Naive thymus-derived CD4-positive, alpha-beta T cell (primary cell): ENCODE measurements around the gene RRN3. TPM values are rescaled to one million over a fixed set of nuclear protein-coding genes. Genes with fewer than 3 reads are reported as not detected.

ENCODE experiments used
- ATAC-seq: fragments of 150-1000 bp; cut with Tn5 transposase; 2 replicates; pipeline ENCODE4 v1.10.0; 2021; ENCODE audit warnings: mild to moderate bottlenecking, moderate library complexity
- CTCF ChIA-PET: fragments of 350-600 bp; sonication (Branson Sonifier 250); formaldehyde crosslinking; loops from one replicate; lab custom pipeline; 2021; ENCODE audit warnings: antibody characterized with exemption; lab: Charles Lee
- POLR2A ChIA-PET: fragments of 350-600 bp; sonication (Branson Sonifier 250); formaldehyde crosslinking; loops from one replicate; lab custom pipeline; 2021; ENCODE audit warnings: antibody characterized with exemption, inconsistent platforms; lab: Charles Lee
- DNase-seq, 9 donors: peaks; one replicate each; pipeline versions ENCODE4 v3.0.0 to v3.0.0-alpha.2; 2020 to 2022; ENCODE audit warnings: mixed read lengths in 1 of 9
- H3K27ac ChIP-seq: one replicate; pipeline ENCODE4 v1.7.0; 2013; ENCODE audit warnings: mild to moderate bottlenecking, low read depth, low read length, moderate library complexity
- H3K27me3 ChIP-seq, 2 donors: one replicate each; pipeline ENCODE4 v1.7.0; 2013; ENCODE audit warnings: low read length in 2 of 2, mild to moderate bottlenecking in 2 of 2, moderate library complexity in 2 of 2; ENCODE audit not compliant: control insufficient read depth in 2 of 2, insufficient read depth in 2 of 2
- H3K36me3 ChIP-seq, 3 experiments: 1 replicate in 2 of 3; 2 replicates in 1 of 3; pipeline ENCODE4 v1.7.0; 2013; ENCODE audit warnings: low read length in 3 of 3, mild to moderate bottlenecking in 3 of 3, moderate library complexity in 1 of 3; ENCODE audit not compliant: insufficient read depth in 3 of 3, control insufficient read depth in 2 of 3
- H3K4me1 ChIP-seq, 2 donors: one replicate each; pipeline ENCODE4 v1.7.0; 2013; ENCODE audit warnings: low read length in 2 of 2, mild to moderate bottlenecking in 2 of 2, moderate library complexity in 1 of 2; ENCODE audit not compliant: control insufficient read depth in 2 of 2, insufficient read depth in 2 of 2
- H3K4me3 ChIP-seq: 2 replicates; pipeline ENCODE4 v1.7.0; 2013; ENCODE audit warnings: mild to moderate bottlenecking, low read length
- H3K9me3 ChIP-seq, 3 experiments: 1 replicate in 2 of 3; 2 replicates in 1 of 3; pipeline ENCODE4 v1.7.0; 2013; ENCODE audit warnings: low read length in 3 of 3; ENCODE audit not compliant: control insufficient read depth in 2 of 3
- H3K27ac Mint-ChIP-seq, 9 donors: one replicate each; pipeline ENCODE4 v1.8.0; 2020 to 2022; ENCODE audit warnings: mixed read lengths in 9 of 9, mild to moderate bottlenecking in 8 of 9, moderate library complexity in 5 of 9, inconsistent platforms in 2 of 9
- H3K27me3 Mint-ChIP-seq, 5 donors: one replicate each; pipeline ENCODE4 v1.8.0; 2021 to 2022; ENCODE audit warnings: mixed read lengths in 5 of 5, mild to moderate bottlenecking in 1 of 5
- H3K36me3 Mint-ChIP-seq, 5 donors: one replicate each; pipeline ENCODE4 v1.8.0; 2020 to 2022; ENCODE audit warnings: mixed read lengths in 5 of 5, mild to moderate bottlenecking in 3 of 5, inconsistent platforms in 1 of 5
- H3K4me1 Mint-ChIP-seq, 7 donors: one replicate each; pipeline ENCODE4 v1.8.0; 2020 to 2022; ENCODE audit warnings: mixed read lengths in 7 of 7, mild to moderate bottlenecking in 3 of 7, inconsistent platforms in 1 of 7
- H3K4me3 Mint-ChIP-seq, 10 donors: one replicate each; pipeline ENCODE4 v1.8.0; 2020 to 2022; ENCODE audit warnings: mild to moderate bottlenecking in 10 of 10, mixed read lengths in 10 of 10, moderate library complexity in 6 of 10, inconsistent platforms in 2 of 10
- H3K9me3 Mint-ChIP-seq, 11 donors: one replicate each; pipeline ENCODE4 v1.8.0; 2020 to 2022; ENCODE audit warnings: mixed read lengths in 11 of 11, mild to moderate bottlenecking in 4 of 11, inconsistent platforms in 1 of 11, moderate library complexity in 1 of 11
- intact Hi-C, 2 donors: fragments of 100-400 bp; cut with micrococcal nuclease; formaldehyde crosslinking; loops; one replicate each; pipeline ENCODE4 v1.15.1; 2023
- polyA plus RNA-seq, 2 donors: library from polyadenylated mRNA; unstranded; fragments of 300-500 nt; fragmentation: Illumina TruSeq; gene quantifications; one replicate each; pipeline ENCODE4 v1.2.3, GENCODE V29; 2021
- total RNA-seq, 6 experiments: library from RNA in 5 of 6; stranded (reverse) in 5 of 6; gene quantifications; 1 replicate in 5 of 6; 2 replicates in 1 of 6; pipeline ENCODE4 v1.2.3 and lab custom pipeline; 2021 to 2026

The RRN3 gene
- total and polyA plus RNA-seq, 7 experiments from 2014 or later = 27.3 to 46.9 (median 36.5) TPM

GRCh38 chr16:15057681-15058417 lies 36.2 kb downstream of the RRN3 start:
- Histone ChIP-seq H3K36me3 (peaks cover 5 to 35% (median 9%) of the 10 kb centered on the region in 3 experiments), H3K27ac (no peak overlapping the region), H3K27me3 (no peaks in the 10 kb centered on the region), H3K9me3 (no peaks in the 10 kb centered on the region), H3K4me1 (peaks cover 8 to 12% of the 10 kb centered on the region in 2 donors), H3K4me3 (no peak overlapping the region)
- ChIA-PET POLR2A (interaction anchor here (0.6 to 1.1 kb wide), 3 partner anchors 83 to 221 kb away, joined by 3 read pairs; partner anchors contain the start of gene PDXDC1), CTCF (interaction anchor here (0.6 kb wide), 1 partner anchor 949 kb away, joined by 3 read pairs; no protein-coding TSS in a partner anchor)
- intact Hi-C loops = loop anchor here in 1 of 2 donors (2.0 kb wide), 2 partner anchors 43 to 585 kb away; partner anchors contain the start of gene MARF1
- H3K9me3 Mint-ChIP-seq = no peaks in the 10 kb centered on the region
- peaks cover 8 to 20% (median 12%) of the 10 kb centered on the region in 5 donors for H3K36me3 Mint-ChIP-seq
- peaks cover 12 to 23% (median 15%) of the 10 kb centered on the region in 7 donors for H3K4me1 Mint-ChIP-seq
- no peak for ATAC-seq
- H3K27ac Mint-ChIP-seq = peak overlapping the region in 2 of 9 donors; percentile 10 to 18
- H3K4me3 Mint-ChIP-seq = peak overlapping the region in 1 of 10 donors; percentile 38
- H3K27me3 Mint-ChIP-seq = no peaks in the 10 kb centered on the region
- DNase-seq = no peak

- DNase-seq (peak in 3 of 9 donors; percentile 7 to 85 (median 77)), ATAC-seq (peak; percentile 75)
- Histone ChIP-seq H3K27ac (peak overlapping the region; percentile 80), H3K36me3 (peaks cover 0 to 16% (median 5%) of the 10 kb centered on the region in 3 experiments), H3K9me3 (no peaks in the 10 kb centered on the region), H3K4me3 (peak overlapping the region; percentile 83), H3K27me3 (no peaks in the 10 kb centered on the region), H3K4me1 (peaks cover 8 to 12% of the 10 kb centered on the region in 2 donors)
- H3K27me3 Mint-ChIP-seq = no peaks in the 10 kb centered on the region
- peak overlapping the region; percentile 76 to 93 (median 88) for H3K4me3 Mint-ChIP-seq
- peaks cover 0 to 4% (median 0%) of the 10 kb centered on the region in 5 donors for H3K36me3 Mint-ChIP-seq
- intact Hi-C loops = loop anchor here (1.0 to 2.0 kb wide), 9 partner anchors 39 to 833 kb away; partner anchors contain the start of genes MARF1 (in 2 of the 2), RRN3 (in 2 of the 2), BFAR (in 1 of the 2) and CEP20 (in 1 of the 2)
- H3K4me1 Mint-ChIP-seq = peaks cover 12 to 28% (median 21%) of the 10 kb centered on the region in 7 donors
- ChIA-PET CTCF (no interaction called here), POLR2A (interaction anchor here (0.8 to 1.5 kb wide), 2 partner anchors 38 to 80 kb away, joined by 3 read pairs; partner anchors contain the start of genes PDXDC1 and RRN3)
- no peaks in the 10 kb centered on the region for H3K9me3 Mint-ChIP-seq
- peak overlapping the region; percentile 7 to 93 (median 78) for H3K27ac Mint-ChIP-seq
These were observed 38.7 kb downstream of the RRN3 start for GRCh38 chr16:15055141-15056053.

GRCh38 chr16:15054357-15055140 lies 39.5 kb downstream of the RRN3 start:
- Mint-ChIP-seq H3K36me3 (peaks cover 0 to 4% (median 0%) of the 10 kb centered on the region in 5 donors), H3K27ac (peak overlapping the region; percentile 7 to 93 (median 78)), H3K9me3 (no peaks in the 10 kb centered on the region), H3K27me3 (no peaks in the 10 kb centered on the region), H3K4me3 (peak overlapping the region; percentile 76 to 93 (median 88)), H3K4me1 (peaks cover 12 to 30% (median 27%) of the 10 kb centered on the region in 7 donors)
- Histone ChIP-seq H3K4me3 (peak overlapping the region; percentile 83), H3K27me3 (no peaks in the 10 kb centered on the region), H3K36me3 (peaks cover 0 to 13% (median 0%) of the 10 kb centered on the region in 3 experiments), H3K27ac (peak overlapping the region; percentile 80), H3K4me1 (peaks cover 8 to 12% of the 10 kb centered on the region in 2 donors), H3K9me3 (no peaks in the 10 kb centered on the region)
- no peak for ATAC-seq
- intact Hi-C loops = no loop called here
- ChIA-PET POLR2A (no interaction called here), CTCF (no interaction called here)
- no peak for DNase-seq

- Mint-ChIP-seq H3K27ac (peak overlapping the region in 7 of 9 donors; percentile 7 to 86 (median 76)), H3K4me1 (peaks cover 12 to 31% (median 28%) of the 10 kb centered on the region in 7 donors), H3K36me3 (peaks cover 0 to 1% (median 0%) of the 10 kb centered on the region in 5 donors), H3K27me3 (no peaks in the 10 kb centered on the region), H3K9me3 (no peaks in the 10 kb centered on the region), H3K4me3 (peak overlapping the region in 9 of 10 donors; percentile 76 to 93 (median 86))
- POLR2A ChIA-PET = interaction anchor here (1.2 kb wide), 1 partner anchor 10 kb away, joined by 4 read pairs; no protein-coding TSS in a partner anchor
- Histone ChIP-seq H3K9me3 (no peaks in the 10 kb centered on the region), H3K27me3 (no peaks in the 10 kb centered on the region), H3K4me3 (no peak overlapping the region), H3K27ac (no peak overlapping the region), H3K4me1 (peaks cover 8 to 12% of the 10 kb centered on the region in 2 donors), H3K36me3 (peaks cover 0 to 7% (median 0%) of the 10 kb centered on the region in 3 experiments)
- no peak for DNase-seq
- intact Hi-C loops = no loop called here
- ATAC-seq = no peak
- CTCF ChIA-PET = no interaction called here
These were observed 40.2 kb downstream of the RRN3 start for GRCh38 chr16:15053904-15054303.

- ChIA-PET POLR2A (interaction anchor here (1.2 kb wide), 1 partner anchor 9 kb away, joined by 4 read pairs; no protein-coding TSS in a partner anchor), CTCF (interaction anchor here (0.6 kb wide), 1 partner anchor 12 kb away, joined by 3 read pairs; no protein-coding TSS in a partner anchor)
- Mint-ChIP-seq H3K27ac (no peak overlapping the region), H3K9me3 (no peaks in the 10 kb centered on the region), H3K4me1 (peaks cover 12 to 31% (median 28%) of the 10 kb centered on the region in 7 donors), H3K36me3 (no peaks in the 10 kb centered on the region), H3K4me3 (no peak overlapping the region), H3K27me3 (no peaks in the 10 kb centered on the region)
- intact Hi-C loops = no loop called here
- H3K27ac ChIP-seq = no peak overlapping the region
- H3K4me1 ChIP-seq = peaks cover 8 to 12% of the 10 kb centered on the region in 2 donors
- H3K27me3 ChIP-seq = no peaks in the 10 kb centered on the region
- ATAC-seq (no peak), DNase-seq (no peak)
- no peak overlapping the region for H3K4me3 ChIP-seq
- no peaks in the 10 kb centered on the region for H3K9me3 ChIP-seq
- peaks cover 0 to 5% (median 0%) of the 10 kb centered on the region in 3 experiments for H3K36me3 ChIP-seq
These were observed 41.2 kb downstream of the RRN3 start for GRCh38 chr16:15052747-15053476.
